Prostate gland (tissue), 2 donors: ENCODE measurements around the gene RALGPS2. TPM values are rescaled to one million over a fixed set of nuclear protein-coding genes. Genes with fewer than 3 reads are reported as not detected.

Source experiments
- DNase-seq: peaks from one replicate; pipeline ENCODE4 v3.0.0-alpha.2; 2019; ENCODE audit warnings: low spot score
- H3K27ac ChIP-seq, 2 donors: fragments of 200-600 bp; sonication (generic); 2 replicates each; pipeline ENCODE4 v1.5.1; 2017 to 2019
- H3K27me3 ChIP-seq: fragments of 200-600 bp; sonication (generic); replicated peaks from 2 replicates; pipeline ENCODE4 v1.5.1; 2019; ENCODE audit not compliant: insufficient read depth
- H3K36me3 ChIP-seq, 2 donors: fragments of 200-600 bp; sonication (generic); 1 replicate in 1 of 2; 2 replicates in 1 of 2; pipeline versions ENCODE4 v1.5.1 to v1.8.1; 2017 to 2019
- H3K4me1 ChIP-seq: fragments of 200-600 bp; sonication (generic); replicated peaks from 2 replicates; pipeline ENCODE4 v1.5.1; 2019
- H3K4me3 ChIP-seq, 2 donors: fragments of 200-600 bp; sonication (generic); 2 replicates each; pipeline ENCODE4 v1.5.1; 2017 to 2019
- H3K9me3 ChIP-seq: fragments of 200-600 bp; sonication (generic); 2 replicates; pipeline ENCODE4 v1.5.1; 2017
- POLR2A ChIP-seq: fragments of 450-650 bp; IDR thresholded peaks from one replicate; pipeline ENCODE4 v1.6.1; 2016; ENCODE audit warnings: antibody characterized with exemption, mild to moderate bottlenecking
- POLR2AphosphoS5 ChIP-seq: sonication (generic); formaldehyde crosslinking; IDR thresholded peaks from one replicate; pipeline ENCODE4 v1.6.1; 2017; ENCODE audit warnings: antibody characterized with exemption
- WGBS: methylation state at CpG from one replicate; pipeline ENCODE4 v1.1.5; 2018; 5-methylcytosine and 5-hydroxymethylcytosine counted together
- intact Hi-C: fragments of 100-400 bp; cut with DNase I; formaldehyde crosslinking; loops from one replicate; pipeline ENCODE4 v1.14.2; 2022
- total RNA-seq, 2 donors: library from RNA; depleted of rRNA; stranded (reverse); fragments of >200 nt; gene quantifications; one replicate each; pipeline ENCODE4 v1.1.0, GENCODE V29; 2016
- TF ChIP-seq, protein P1 (sequence below), 4 experiments: fragments of 200-600 bp in 2 of 4; fragments of 450-650 bp in 2 of 4; sonication (generic) in 2 of 4; IDR thresholded peaks; 1 replicate in 3 of 4; 2 replicates in 1 of 4; pipeline ENCODE4 v1.5.1; 2016 to 2019; ENCODE audit warnings: antibody characterized with exemption in 4 of 4, mild to moderate bottlenecking in 2 of 4, moderate library complexity in 2 of 4

RALGPS2 gene
- total RNA-seq, 2 donors from 2014 or later, result 25.6 to 26.2 TPM

DNA sequence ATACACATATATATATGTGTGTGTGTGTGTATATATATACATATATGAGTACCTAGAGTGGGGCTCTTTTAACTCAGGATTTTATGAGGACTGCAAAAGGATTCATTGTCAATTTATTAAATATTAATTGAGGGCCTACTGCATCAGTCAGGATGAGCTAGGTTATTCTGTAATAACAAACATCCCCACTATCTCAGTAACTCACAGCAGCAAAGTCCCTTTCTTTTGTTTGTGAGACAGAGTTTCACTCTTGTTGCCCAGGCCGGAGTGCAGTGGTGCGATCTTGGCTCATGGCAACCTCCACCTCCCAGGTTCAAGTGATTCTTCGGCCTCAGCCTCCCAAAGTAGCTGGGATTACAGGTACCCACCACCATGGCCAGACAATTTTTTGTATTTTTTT is 236.8 kb downstream of the RALGPS2 start:
- intact Hi-C loops, result no loop called here
- no peaks in the 10 kb centered on the region for H3K27me3 ChIP-seq
- DNase-seq, result no peak

DNA sequence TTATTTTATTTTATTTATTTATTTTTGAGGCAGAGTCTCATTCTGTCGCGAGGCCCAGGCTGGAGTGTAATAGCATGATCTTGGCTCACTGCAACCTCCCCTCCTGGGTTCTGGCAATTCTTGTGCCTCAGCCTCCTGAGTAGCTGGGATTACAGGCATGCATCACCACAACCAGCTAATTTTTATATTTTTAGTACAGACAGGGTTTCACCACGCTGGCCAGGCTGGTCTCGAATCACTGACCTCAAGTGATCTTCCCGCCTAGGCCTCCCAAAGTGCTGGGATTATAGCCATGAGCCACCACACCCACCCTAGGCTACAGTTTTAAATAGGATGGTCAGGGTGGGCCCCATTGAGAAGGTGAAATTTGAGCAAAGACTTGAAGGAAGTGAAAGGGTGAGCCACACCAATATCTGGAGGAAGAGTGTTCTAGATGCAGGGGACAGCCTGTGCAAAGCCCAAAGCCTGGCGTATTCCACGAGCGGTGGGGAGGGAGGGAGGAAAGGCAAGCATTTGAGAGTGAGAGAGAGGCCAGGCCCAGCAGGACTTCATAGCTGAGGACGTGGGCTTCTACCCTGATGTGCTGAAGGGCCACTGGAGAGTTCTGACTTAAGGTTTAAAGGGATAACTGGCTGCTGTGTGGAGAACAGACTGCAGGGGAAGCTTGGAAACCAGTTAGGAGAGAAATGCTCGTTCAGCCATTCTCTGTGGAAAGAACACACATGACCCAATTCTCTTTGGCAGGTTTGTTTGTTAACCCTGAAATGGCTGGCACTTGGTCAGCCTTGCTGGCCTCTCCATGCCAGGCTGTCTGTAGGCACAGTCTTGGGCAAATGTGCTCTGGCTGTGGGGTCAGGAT is 238.0 kb downstream of the RALGPS2 start:
- no peaks in the 10 kb centered on the region for H3K27me3 ChIP-seq
- TF ChIP-seq POLR2A (no peak), POLR2AphosphoS5 (peak; percentile 24)
- TF ChIP-seq, protein P1, sequence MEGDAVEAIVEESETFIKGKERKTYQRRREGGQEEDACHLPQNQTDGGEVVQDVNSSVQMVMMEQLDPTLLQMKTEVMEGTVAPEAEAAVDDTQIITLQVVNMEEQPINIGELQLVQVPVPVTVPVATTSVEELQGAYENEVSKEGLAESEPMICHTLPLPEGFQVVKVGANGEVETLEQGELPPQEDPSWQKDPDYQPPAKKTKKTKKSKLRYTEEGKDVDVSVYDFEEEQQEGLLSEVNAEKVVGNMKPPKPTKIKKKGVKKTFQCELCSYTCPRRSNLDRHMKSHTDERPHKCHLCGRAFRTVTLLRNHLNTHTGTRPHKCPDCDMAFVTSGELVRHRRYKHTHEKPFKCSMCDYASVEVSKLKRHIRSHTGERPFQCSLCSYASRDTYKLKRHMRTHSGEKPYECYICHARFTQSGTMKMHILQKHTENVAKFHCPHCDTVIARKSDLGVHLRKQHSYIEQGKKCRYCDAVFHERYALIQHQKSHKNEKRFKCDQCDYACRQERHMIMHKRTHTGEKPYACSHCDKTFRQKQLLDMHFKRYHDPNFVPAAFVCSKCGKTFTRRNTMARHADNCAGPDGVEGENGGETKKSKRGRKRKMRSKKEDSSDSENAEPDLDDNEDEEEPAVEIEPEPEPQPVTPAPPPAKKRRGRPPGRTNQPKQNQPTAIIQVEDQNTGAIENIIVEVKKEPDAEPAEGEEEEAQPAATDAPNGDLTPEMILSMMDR (IDR thresholded peaks at IDR 0.05), result no peak
- H3K4me1 ChIP-seq, result no peaks in the 10 kb centered on the region
- H3K36me3 ChIP-seq, result no peaks in the 10 kb centered on the region
- intact Hi-C loops, result no loop called here
- DNase-seq, result no peak
- H3K4me3 ChIP-seq, result no peak overlapping the region
- no peaks in the 10 kb centered on the region for H3K9me3 ChIP-seq
- no peak overlapping the region for H3K27ac ChIP-seq
- 75% methylated on average over 10 of the region's 10 CpGs for WGBS

More for the DNA sequence above, 236.8 kb downstream of the RALGPS2 start:
- Histone ChIP-seq H3K4me1 (no peaks in the 10 kb centered on the region), H3K9me3 (no peaks in the 10 kb centered on the region), H3K36me3 (no peaks in the 10 kb centered on the region), H3K4me3 (no peak overlapping the region), H3K27ac (no peak overlapping the region)
- WGBS, result 88% methylated on average over 3 of the region's 3 CpGs
- TF ChIP-seq, protein P1 (IDR thresholded peaks at IDR 0.05), result no peak
- TF ChIP-seq POLR2AphosphoS5, result no peak
- TF ChIP-seq POLR2A, result no peak

DNA sequence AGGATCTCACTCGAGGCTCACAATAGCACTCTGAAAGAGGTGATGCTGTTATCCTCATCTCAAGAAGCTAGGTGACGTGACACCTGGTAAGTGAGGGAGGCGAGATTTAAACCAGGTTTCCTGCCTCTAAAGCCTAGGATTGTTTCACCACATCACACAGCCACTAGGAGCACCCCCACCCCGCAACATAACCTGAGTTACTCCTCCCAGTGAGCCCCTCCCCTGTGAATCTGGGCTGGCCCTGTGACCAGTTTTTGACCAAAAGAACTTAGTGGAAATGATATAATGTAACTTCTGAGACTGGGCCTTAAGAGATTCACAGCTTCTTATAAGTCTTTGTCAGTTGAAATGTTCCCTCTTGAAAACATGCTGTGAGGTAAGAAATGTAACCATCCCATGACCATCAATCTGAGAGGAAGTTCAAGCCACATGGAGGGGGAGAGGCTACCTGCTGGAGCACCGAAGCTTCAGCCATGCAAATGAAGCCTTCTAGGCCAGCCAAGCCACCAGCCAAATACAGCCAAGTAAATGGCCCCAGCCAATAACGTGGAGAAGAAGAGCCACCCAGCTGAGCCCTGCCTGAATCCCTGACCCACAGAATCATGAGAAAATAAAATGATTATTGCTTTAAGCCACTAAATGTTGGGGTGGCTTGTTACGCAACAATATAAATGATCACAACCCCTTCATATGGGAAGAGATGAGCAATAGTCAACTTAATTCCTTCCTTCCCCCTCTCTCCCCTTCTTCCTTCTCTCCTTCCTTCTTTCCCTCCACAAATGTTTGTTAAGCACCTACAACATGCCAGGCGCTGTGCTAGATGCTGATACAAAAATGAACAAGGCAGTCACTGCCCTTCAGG is 239.7 kb downstream of the RALGPS2 start:
- Histone ChIP-seq H3K27me3 (no peaks in the 10 kb centered on the region), H3K36me3 (no peaks in the 10 kb centered on the region), H3K4me3 (no peak overlapping the region), H3K9me3 (no peaks in the 10 kb centered on the region), H3K27ac (no peak overlapping the region), H3K4me1 (no peaks in the 10 kb centered on the region)
- intact Hi-C loops, result no loop called here
- 95% methylated on average over 8 of the region's 8 CpGs for WGBS
- TF ChIP-seq POLR2A (no peak), POLR2AphosphoS5 (no peak)
- TF ChIP-seq, protein P1 (IDR thresholded peaks at IDR 0.05), result no peak
- no peak for DNase-seq

DNA sequence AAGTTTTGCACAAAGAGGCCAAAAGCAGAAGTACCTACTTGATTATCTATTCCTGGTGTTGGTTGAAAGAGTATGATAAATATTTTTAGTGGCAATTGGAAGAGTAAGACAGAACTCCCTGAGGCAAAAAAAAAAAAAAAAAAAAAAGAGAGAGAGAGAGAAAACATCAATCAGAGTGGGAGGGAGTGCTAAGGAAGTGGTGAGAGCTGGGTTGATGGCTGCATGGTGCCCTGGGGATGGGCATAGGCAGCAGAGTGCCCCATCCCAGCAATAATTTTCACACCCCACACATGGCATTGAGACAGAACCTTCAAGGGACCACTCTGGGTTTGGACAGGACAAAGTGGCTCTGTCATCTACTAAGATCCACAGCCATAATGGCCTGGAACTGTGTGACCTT is 241.3 kb downstream of the RALGPS2 start:
- Histone ChIP-seq H3K27ac (no peak overlapping the region), H3K36me3 (no peaks in the 10 kb centered on the region), H3K4me3 (no peak overlapping the region), H3K4me1 (no peaks in the 10 kb centered on the region), H3K9me3 (no peaks in the 10 kb centered on the region), H3K27me3 (no peaks in the 10 kb centered on the region)
- intact Hi-C loops, result no loop called here
- TF ChIP-seq, protein P1 (IDR thresholded peaks at IDR 0.05), result no peak
- TF ChIP-seq POLR2AphosphoS5, result no peak
- TF ChIP-seq POLR2A, result no peak
- no peak for DNase-seq
